Measurements from ENCODE around the gene ZMYND8.

- no peak for TF ChIP-seq GATA3 (IDR thresholded peaks at IDR 0.05; ENCODE audit: low read depth, low read length)
- no peak for TF ChIP-seq GATA2 (IDR thresholded peaks at IDR 0.05; ENCODE audit: low read depth, low read length)
Measured at GRCh38 chr20:47278907-47279348, 77.6 kb downstream of the ZMYND8 start.

Measured in SH-SY5Y (cell line).